Measurements from ENCODE around the gene ATL3.
"Not testable (repeated sequence)": the region's sequence is repeated elsewhere in the genome, so short reads cannot be mapped to it uniquely, and the experiment has no call there.

Gene ATL3

DNA sequence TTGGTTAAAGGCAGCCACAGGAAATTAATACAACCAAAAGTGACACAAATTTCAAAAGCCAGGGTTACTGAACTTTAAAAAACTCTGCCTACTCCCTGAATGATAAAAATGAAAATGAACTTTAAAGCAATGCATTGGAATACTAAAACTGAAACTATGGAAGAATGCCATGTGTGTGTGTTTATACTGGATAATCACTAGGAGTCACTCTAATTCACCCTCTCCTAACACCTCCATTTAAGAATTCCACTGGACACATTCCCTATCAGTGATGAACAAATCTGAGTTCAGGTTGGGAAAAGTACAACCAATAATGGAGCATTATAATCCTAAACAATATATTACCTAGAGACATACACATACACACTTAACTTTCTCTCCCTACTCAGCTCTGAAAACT, 29.4 kb downstream of the ATL3 start:
- H3K27me3 ChIP-seq (ENCODE audit: control insufficient read depth, insufficient read depth, low read length), result no peaks in the 10 kb centered on the region
- H3K4me1 ChIP-seq (ENCODE audit: control insufficient read depth, insufficient read depth, low read length), result no peaks in the 10 kb centered on the region
- no peak overlapping the region for H3K9ac ChIP-seq (ENCODE audit: low read depth, low read length)
- H3K4me2 ChIP-seq (ENCODE audit: low read length), result no peak overlapping the region
- H3K4me3 ChIP-seq (ENCODE audit: low read length), result no peak overlapping the region
- no peaks in the 10 kb centered on the region for H3K9me3 ChIP-seq (replicated peaks; ENCODE audit: low read length)
- peaks cover 61% of the 10 kb centered on the region for H3K36me3 ChIP-seq (ENCODE audit: insufficient read depth, low read length)

DNA sequence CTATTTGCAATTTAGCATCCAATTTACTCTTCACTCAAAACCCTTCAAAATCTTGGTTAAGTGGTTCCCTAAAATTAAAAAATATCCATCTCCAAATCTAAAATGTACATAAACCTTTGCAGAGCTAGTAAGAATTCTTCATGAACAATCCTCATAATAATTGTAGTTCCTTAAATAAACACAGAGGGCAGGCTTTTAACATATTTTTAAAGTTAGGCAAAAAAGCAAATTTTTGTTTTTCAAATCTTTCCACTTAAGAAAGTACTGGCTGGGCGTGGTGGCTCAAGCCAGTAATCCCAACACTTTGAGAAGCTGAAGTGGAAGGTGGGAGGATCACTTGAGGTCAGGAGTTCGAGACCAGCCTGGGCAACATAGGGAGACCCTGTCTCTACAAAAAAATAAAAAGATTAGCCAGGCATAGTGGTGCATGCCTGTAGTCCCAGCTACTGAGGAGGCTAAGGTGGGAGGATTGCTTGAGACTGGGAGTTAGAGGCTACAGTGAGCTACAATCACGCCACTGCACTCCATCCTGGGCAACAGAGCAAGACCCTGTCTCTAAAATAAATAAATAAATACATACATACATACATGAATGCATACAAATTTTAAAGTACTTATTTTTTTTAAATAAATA, 31.9 kb downstream of the ATL3 start:
- no peak overlapping the region for H3K4me2 ChIP-seq (ENCODE audit: low read length)
- H3K9me3 ChIP-seq (replicated peaks; ENCODE audit: low read length), result no peaks in the 10 kb centered on the region
- H3K9ac ChIP-seq (ENCODE audit: low read depth, low read length), result no peak overlapping the region
- H3K4me3 ChIP-seq (ENCODE audit: low read length), result no peak overlapping the region
- no peaks in the 10 kb centered on the region for H3K4me1 ChIP-seq (ENCODE audit: control insufficient read depth, insufficient read depth, low read length)
- H3K36me3 ChIP-seq (ENCODE audit: insufficient read depth, low read length), result peaks cover 63% of the 10 kb centered on the region
- H3K27me3 ChIP-seq (ENCODE audit: control insufficient read depth, insufficient read depth, low read length), result no peaks in the 10 kb centered on the region

GRCh38 chr11:63638436-63638835, 32.7 kb downstream of the ATL3 start:
- not testable (repeated sequence) for H3K9me3 ChIP-seq (replicated peaks; ENCODE audit: low read length); H3K9ac ChIP-seq (ENCODE audit: low read depth, low read length); H3K4me3 ChIP-seq (ENCODE audit: low read length); H3K4me2 ChIP-seq (ENCODE audit: low read length); H3K4me1 ChIP-seq (ENCODE audit: control insufficient read depth, insufficient read depth, low read length); H3K27me3 ChIP-seq (ENCODE audit: control insufficient read depth, insufficient read depth, low read length)
- peaks cover 55% of the 10 kb centered on the region for H3K36me3 ChIP-seq (ENCODE audit: insufficient read depth, low read length)

DNA sequence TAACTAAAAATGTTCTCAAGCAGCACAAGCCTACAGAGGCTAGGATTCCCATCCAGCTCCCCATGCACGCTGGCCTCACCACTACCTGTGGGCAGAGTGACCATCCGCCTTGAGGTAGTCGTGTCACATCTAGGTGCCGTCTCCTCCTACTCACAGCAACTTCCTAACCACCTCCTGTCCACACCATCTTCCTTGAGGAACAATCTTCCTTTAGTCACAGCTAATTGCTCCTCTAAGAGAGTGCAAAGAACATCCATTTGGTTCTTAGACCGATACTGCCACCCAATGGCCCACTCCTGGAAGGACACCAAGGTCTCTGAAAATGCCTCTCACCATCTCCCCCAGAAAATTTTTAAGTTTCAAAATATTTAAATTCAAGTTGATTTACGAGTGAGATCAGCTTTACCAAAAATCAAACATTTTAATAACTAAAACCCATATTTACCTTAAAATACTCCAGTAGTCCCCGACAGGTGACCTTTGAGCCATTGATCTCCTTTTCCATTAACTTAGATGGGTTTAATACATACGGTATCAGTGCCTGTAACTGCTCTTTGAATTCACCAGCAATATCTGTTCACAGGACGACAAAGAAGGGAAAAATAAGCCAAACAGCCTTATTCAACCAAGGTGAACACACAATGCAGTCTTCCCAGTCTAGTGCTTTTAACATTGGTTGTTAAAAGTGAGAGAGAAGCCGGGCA, 35.3 kb downstream of the ATL3 start:
- Histone ChIP-seq H3K9ac (ENCODE audit: low read depth, low read length) (no peak overlapping the region), H3K4me3 (ENCODE audit: low read length) (no peak overlapping the region), H3K4me1 (ENCODE audit: control insufficient read depth, insufficient read depth, low read length) (no peaks in the 10 kb centered on the region), H3K27me3 (ENCODE audit: control insufficient read depth, insufficient read depth, low read length) (no peaks in the 10 kb centered on the region), H3K9me3 (replicated peaks; ENCODE audit: low read length) (no peaks in the 10 kb centered on the region), H3K4me2 (ENCODE audit: low read length) (no peak overlapping the region), H3K36me3 (ENCODE audit: insufficient read depth, low read length) (peaks cover 49% of the 10 kb centered on the region)

DNA sequence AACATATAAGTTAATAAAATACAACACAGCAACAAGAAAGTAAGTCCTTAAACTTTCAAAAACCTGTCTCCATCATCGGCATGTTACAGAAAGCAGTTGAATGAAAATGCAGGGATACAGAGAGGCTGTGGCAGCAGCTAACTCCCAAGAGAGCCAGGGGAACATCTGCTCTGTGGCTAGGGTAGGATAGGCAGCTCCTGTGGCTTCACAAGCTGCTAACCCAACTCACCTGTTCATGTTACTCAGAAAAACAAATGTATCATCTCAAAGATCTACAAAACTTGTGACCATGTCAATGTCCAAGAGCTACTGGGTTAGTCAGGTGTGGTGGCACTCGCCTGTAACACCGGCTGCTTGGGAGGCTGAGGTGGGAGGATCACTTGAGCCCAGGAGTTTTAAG, 41.8 kb downstream of the ATL3 start:
- H3K9me3 ChIP-seq (replicated peaks; ENCODE audit: low read length), result no peaks in the 10 kb centered on the region
- H3K36me3 ChIP-seq (ENCODE audit: insufficient read depth, low read length), result peaks cover 50% of the 10 kb centered on the region
- no peak overlapping the region for H3K4me3 ChIP-seq (ENCODE audit: low read length)
- no peaks in the 10 kb centered on the region for H3K27me3 ChIP-seq (ENCODE audit: control insufficient read depth, insufficient read depth, low read length)
- no peak overlapping the region for H3K4me2 ChIP-seq (ENCODE audit: low read length)
- H3K4me1 ChIP-seq (ENCODE audit: control insufficient read depth, insufficient read depth, low read length), result no peaks in the 10 kb centered on the region
- no peak overlapping the region for H3K9ac ChIP-seq (ENCODE audit: low read depth, low read length)

- no peaks in the 10 kb centered on the region for H3K27me3 ChIP-seq (ENCODE audit: control insufficient read depth, insufficient read depth, low read length)
- no peak overlapping the region for H3K4me3 ChIP-seq (ENCODE audit: low read length)
- H3K9me3 ChIP-seq (replicated peaks; ENCODE audit: low read length), result no peaks in the 10 kb centered on the region
- H3K4me2 ChIP-seq (ENCODE audit: low read length), result no peak overlapping the region
- H3K36me3 ChIP-seq (ENCODE audit: insufficient read depth, low read length), result peaks cover 10% of the 10 kb centered on the region
- H3K4me1 ChIP-seq (ENCODE audit: control insufficient read depth, insufficient read depth, low read length), result no peaks in the 10 kb centered on the region
- H3K9ac ChIP-seq (ENCODE audit: low read depth, low read length), result no peak overlapping the region
Measured at GRCh38 chr11:63623513-63624140, 47.5 kb downstream of the ATL3 start.

GRCh38 chr11:63622323-63622722, 48.9 kb downstream of the ATL3 start:
- Histone ChIP-seq H3K9ac (ENCODE audit: low read depth, low read length) (no peak overlapping the region), H3K4me1 (ENCODE audit: control insufficient read depth, insufficient read depth, low read length) (no peaks in the 10 kb centered on the region), H3K9me3 (replicated peaks; ENCODE audit: low read length) (no peaks in the 10 kb centered on the region), H3K4me3 (ENCODE audit: low read length) (no peak overlapping the region), H3K4me2 (ENCODE audit: low read length) (no peak overlapping the region), H3K27me3 (ENCODE audit: control insufficient read depth, insufficient read depth, low read length) (no peaks in the 10 kb centered on the region), H3K36me3 (ENCODE audit: insufficient read depth, low read length) (no peaks in the 10 kb centered on the region)

GRCh38 chr11:63621071-63621470, 50.1 kb downstream of the ATL3 start:
- no peaks in the 10 kb centered on the region for H3K36me3 ChIP-seq (ENCODE audit: insufficient read depth, low read length)
- H3K4me1 ChIP-seq (ENCODE audit: control insufficient read depth, insufficient read depth, low read length), result no peaks in the 10 kb centered on the region
- H3K9ac ChIP-seq (ENCODE audit: low read depth, low read length), result no peak overlapping the region
- H3K27me3 ChIP-seq (ENCODE audit: control insufficient read depth, insufficient read depth, low read length), result no peaks in the 10 kb centered on the region
- no peak overlapping the region for H3K4me3 ChIP-seq (ENCODE audit: low read length)
- no peaks in the 10 kb centered on the region for H3K9me3 ChIP-seq (replicated peaks; ENCODE audit: low read length)
- no peak overlapping the region for H3K4me2 ChIP-seq (ENCODE audit: low read length)

DNA sequence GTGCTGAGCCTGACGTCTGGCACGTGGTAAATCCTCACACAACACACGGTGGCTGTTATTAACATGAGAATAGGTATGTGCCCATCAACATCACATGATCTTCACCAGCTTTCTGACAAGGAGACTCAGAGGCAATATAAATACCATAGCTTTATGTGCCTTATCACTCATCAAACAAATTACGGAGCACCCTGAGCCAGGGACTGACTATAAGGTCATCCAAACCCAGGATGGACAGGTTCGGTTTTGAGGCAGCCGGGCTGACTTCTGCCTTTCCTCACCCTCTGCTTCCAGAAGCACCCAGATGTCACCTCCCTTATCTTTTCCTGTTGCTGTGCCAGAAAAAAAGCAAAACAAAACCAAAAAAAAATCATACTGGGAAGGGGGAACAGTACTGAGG, 51.2 kb downstream of the ATL3 start:
- Histone ChIP-seq H3K36me3 (ENCODE audit: insufficient read depth, low read length) (no peaks in the 10 kb centered on the region), H3K9ac (ENCODE audit: low read depth, low read length) (no peak overlapping the region), H3K4me3 (ENCODE audit: low read length) (no peak overlapping the region), H3K4me1 (ENCODE audit: control insufficient read depth, insufficient read depth, low read length) (no peaks in the 10 kb centered on the region), H3K4me2 (ENCODE audit: low read length) (no peak overlapping the region), H3K9me3 (replicated peaks; ENCODE audit: low read length) (no peaks in the 10 kb centered on the region), H3K27me3 (ENCODE audit: control insufficient read depth, insufficient read depth, low read length) (no peaks in the 10 kb centered on the region)

DNA sequence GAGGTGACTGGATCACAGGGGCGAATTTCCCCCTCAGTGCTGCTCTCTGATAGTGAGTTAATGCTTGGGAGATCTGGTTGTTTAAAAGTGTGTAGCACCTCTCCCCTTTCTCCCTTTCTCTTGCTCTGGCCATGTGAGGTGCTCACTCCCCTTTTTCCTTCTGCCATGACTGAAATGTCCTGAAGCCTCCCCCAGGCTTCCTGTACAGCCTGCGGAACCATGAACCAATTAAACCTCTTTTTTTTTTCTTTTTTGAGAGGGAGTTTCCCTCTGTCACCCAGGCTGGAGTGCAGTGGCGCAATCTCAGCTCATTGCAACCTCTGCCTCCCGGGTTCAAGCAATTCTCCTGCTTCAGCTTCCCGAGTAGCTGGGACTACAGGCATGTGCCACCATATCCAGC, 53.5 kb downstream of the ATL3 start:
- not testable (repeated sequence) for H3K4me2 ChIP-seq (ENCODE audit: low read length); H3K4me3 ChIP-seq (ENCODE audit: low read length)
- H3K4me1 ChIP-seq (ENCODE audit: control insufficient read depth, insufficient read depth, low read length), result peaks cover 11% of the 10 kb centered on the region

DNA sequence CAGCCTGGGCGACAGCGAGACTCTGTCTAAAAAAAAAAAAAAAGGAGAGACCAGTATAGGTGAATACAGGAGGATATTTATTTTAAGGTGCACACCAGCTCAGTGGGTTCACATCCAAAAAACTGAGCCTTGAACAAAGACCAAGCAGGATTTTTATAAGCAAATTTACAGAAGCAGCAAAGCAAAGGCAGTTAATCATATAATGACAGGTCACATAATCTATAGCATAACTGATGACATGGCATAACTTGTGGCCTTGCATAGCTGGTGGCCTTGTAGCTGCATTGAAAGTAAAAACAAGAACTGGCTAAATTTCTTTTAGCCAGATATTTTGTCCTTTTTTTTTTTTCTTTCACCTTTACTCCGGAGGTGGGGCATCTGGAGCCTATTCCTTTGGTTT, 54.2 kb downstream of the ATL3 start:
- Histone ChIP-seq H3K4me3 (ENCODE audit: low read length) (no peak overlapping the region), H3K9me3 (replicated peaks; ENCODE audit: low read length) (no peaks in the 10 kb centered on the region), H3K9ac (ENCODE audit: low read depth, low read length) (no peak overlapping the region), H3K36me3 (ENCODE audit: insufficient read depth, low read length) (no peaks in the 10 kb centered on the region), H3K4me2 (ENCODE audit: low read length) (no peak overlapping the region), H3K4me1 (ENCODE audit: control insufficient read depth, insufficient read depth, low read length) (peaks cover 14% of the 10 kb centered on the region), H3K27me3 (ENCODE audit: control insufficient read depth, insufficient read depth, low read length) (no peaks in the 10 kb centered on the region)

More for the DNA sequence above, 53.5 kb downstream of the ATL3 start:
- not testable (repeated sequence) for H3K27me3 ChIP-seq (ENCODE audit: control insufficient read depth, insufficient read depth, low read length); H3K36me3 ChIP-seq (ENCODE audit: insufficient read depth, low read length); H3K9ac ChIP-seq (ENCODE audit: low read depth, low read length); H3K9me3 ChIP-seq (replicated peaks; ENCODE audit: low read length)

Data from skeletal muscle satellite cell (primary cell).